Measurements from ENCODE around the gene MFN2. TPM values are rescaled to one million over a fixed set of nuclear protein-coding genes. Genes with fewer than 3 reads are reported as not detected.

Gene MFN2
- total and polyA plus RNA-seq, 4 donors, result 17.2 to 87.8 (median 43.2) TPM

- no peak for TF ChIP-seq RXRA (IDR thresholded peaks at IDR 0.05)
- TF ChIP-seq TAF1 (conservative IDR thresholded peaks at IDR 0.05), result no peak
- no peak for TF ChIP-seq MAX (IDR thresholded peaks at IDR 0.05)
- TF ChIP-seq EGR1 (IDR thresholded peaks at IDR 0.05; ENCODE audit: low read depth in 2 of 2), result no peak
- TF ChIP-seq CTCF (IDR thresholded peaks at IDR 0.05; ENCODE audit: low read depth, low read length, missing input control), result no peak
- no peak for TF ChIP-seq HNF4G (IDR thresholded peaks at IDR 0.05)
- no peak for TF ChIP-seq NR2F2 (IDR thresholded peaks at IDR 0.05)
- no peak for TF ChIP-seq HNF4A (conservative IDR thresholded peaks at IDR 0.05)
- no peak for TF ChIP-seq YY1 (IDR thresholded peaks at IDR 0.05)
- no peak for TF ChIP-seq JUND (IDR thresholded peaks at IDR 0.05)
- no peak for TF ChIP-seq FOXA2 (IDR thresholded peaks at IDR 0.05)
- no peak for TF ChIP-seq ATF3 (IDR thresholded peaks at IDR 0.05)
- no peak for DNase-seq (ENCODE audit: low spot score)
- no peaks in the 10 kb centered on the region for H3K4me1 ChIP-seq (ENCODE audit: control insufficient read depth in 4 of 4, insufficient read depth in 4 of 4, low read length in 3 of 4)
- 55% methylated on average over 4 of the region's 4 CpGs for WGBS
- no peaks in the 10 kb centered on the region for H3K9me3 ChIP-seq (ENCODE audit: control insufficient read depth in 4 of 4, low read length in 3 of 4)
- H3K27ac ChIP-seq (ENCODE audit: low read depth in 1 of 2, low read length in 2 of 2), result no peak overlapping the region
- no peak overlapping the region for H3K4me3 ChIP-seq (ENCODE audit: low read depth in 1 of 3, low read length in 3 of 3)
- no peaks in the 10 kb centered on the region for H3K36me3 ChIP-seq (ENCODE audit: control insufficient read depth in 4 of 4, insufficient read depth in 3 of 4, low read depth in 1 of 4, low read length in 3 of 4)
- H3K9ac ChIP-seq (ENCODE audit: low read depth in 1 of 2, low read length in 2 of 2), result no peak overlapping the region
- no peaks in the 10 kb centered on the region for H3K27me3 ChIP-seq (ENCODE audit: control insufficient read depth in 4 of 4, insufficient read depth in 4 of 4, low read length in 3 of 4)
These were observed 69.4 kb downstream of the MFN2 start for GRCh38 chr1:12049616-12050015.

GRCh38 chr1:12051361-12051760 lies 71.1 kb downstream of the MFN2 start:
- H3K9ac ChIP-seq (ENCODE audit: low read depth in 1 of 2, low read length in 2 of 2), result no peak overlapping the region
- no peak for DNase-seq (ENCODE audit: low spot score)
- H3K9me3 ChIP-seq (ENCODE audit: control insufficient read depth in 4 of 4, low read length in 3 of 4), result no peaks in the 10 kb centered on the region
- H3K27me3 ChIP-seq (ENCODE audit: control insufficient read depth in 4 of 4, insufficient read depth in 4 of 4, low read length in 3 of 4), result no peaks in the 10 kb centered on the region
- no peak for TF ChIP-seq HNF4G (IDR thresholded peaks at IDR 0.05)
- no peak for TF ChIP-seq MAX (IDR thresholded peaks at IDR 0.05)
- TF ChIP-seq ZBTB33 (IDR thresholded peaks at IDR 0.05), result no peak
- WGBS, result 100% methylated on average over 1 of the region's 1 CpG
- H3K27ac ChIP-seq (ENCODE audit: low read depth in 1 of 2, low read length in 2 of 2), result no peak overlapping the region
- no peaks in the 10 kb centered on the region for H3K36me3 ChIP-seq (ENCODE audit: control insufficient read depth in 4 of 4, insufficient read depth in 3 of 4, low read depth in 1 of 4, low read length in 3 of 4)
- no peaks in the 10 kb centered on the region for H3K4me1 ChIP-seq (ENCODE audit: control insufficient read depth in 4 of 4, insufficient read depth in 4 of 4, low read length in 3 of 4)
- no peak overlapping the region for H3K4me3 ChIP-seq (ENCODE audit: low read depth in 1 of 3, low read length in 3 of 3)

GRCh38 chr1:12052008-12052573 lies 71.8 kb downstream of the MFN2 start:
- TF ChIP-seq HNF4A (conservative IDR thresholded peaks at IDR 0.05) (no peak), SP1 (IDR thresholded peaks at IDR 0.05) (no peak), YY1 (IDR thresholded peaks at IDR 0.05) (no peak), GABPA (IDR thresholded peaks at IDR 0.05 in 1 of 2, conservative IDR thresholded peaks at IDR 0.05 in 1 of 2) (no peak), ZBTB33 (IDR thresholded peaks at IDR 0.05) (no peak), ATF3 (IDR thresholded peaks at IDR 0.05) (no peak), RAD21 (IDR thresholded peaks at IDR 0.05) (no peak), CTCF (IDR thresholded peaks at IDR 0.05; ENCODE audit: low read depth, low read length, missing input control) (no peak), JUND (IDR thresholded peaks at IDR 0.05) (peak in 1 of 2 donors; percentile 18)
- no peaks in the 10 kb centered on the region for H3K36me3 ChIP-seq (ENCODE audit: control insufficient read depth in 4 of 4, insufficient read depth in 3 of 4, low read depth in 1 of 4, low read length in 3 of 4)
- no peak for DNase-seq (ENCODE audit: low spot score)
- no peak overlapping the region for H3K27ac ChIP-seq (ENCODE audit: low read depth in 1 of 2, low read length in 2 of 2)
- no peaks in the 10 kb centered on the region for H3K4me1 ChIP-seq (ENCODE audit: control insufficient read depth in 4 of 4, insufficient read depth in 4 of 4, low read length in 3 of 4)
- no peak overlapping the region for H3K4me3 ChIP-seq (ENCODE audit: low read depth in 1 of 3, low read length in 3 of 3)
- WGBS, result 49% methylated on average over 9 of the region's 9 CpGs
- H3K27me3 ChIP-seq (ENCODE audit: control insufficient read depth in 4 of 4, insufficient read depth in 4 of 4, low read length in 3 of 4), result no peaks in the 10 kb centered on the region
- no peak overlapping the region for H3K9ac ChIP-seq (ENCODE audit: low read depth in 1 of 2, low read length in 2 of 2)
- no peaks in the 10 kb centered on the region for H3K9me3 ChIP-seq (ENCODE audit: control insufficient read depth in 4 of 4, low read length in 3 of 4)

Measured in liver (tissue), 9 donors.